GM21717 (cell line): Measurements from ENCODE around the gene ACVRL1.

Experiments
- ATAC-seq: cut with Tn5 transposase; IDR thresholded peaks from one replicate; pipeline ENCODE4 v1.9.1; 2021; ENCODE audit warnings: mild to moderate bottlenecking, moderate library complexity; ENCODE audit not compliant: unreplicated experiment

ACVRL1 gene

DNA sequence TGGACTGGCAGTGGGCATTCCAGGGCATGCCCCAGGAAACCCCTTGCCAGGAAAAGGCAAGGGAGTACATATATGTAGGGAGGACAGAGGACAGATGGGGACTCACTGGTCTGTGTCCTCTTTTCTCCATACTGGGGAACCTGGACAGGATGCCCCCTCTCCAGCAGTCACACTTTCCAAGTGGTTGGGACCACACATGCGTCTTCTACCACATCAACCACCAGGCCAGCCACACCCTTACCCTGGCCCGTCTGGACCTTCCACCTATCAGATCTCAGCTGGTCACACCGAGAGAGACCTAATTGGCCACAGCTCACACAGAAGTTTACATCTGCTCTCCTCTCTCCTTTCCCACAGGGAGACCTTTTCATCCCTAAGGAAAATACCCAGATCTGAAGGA lies 11.1 kb upstream of the ACVRL1 start:
- no peak for ATAC-seq

DNA sequence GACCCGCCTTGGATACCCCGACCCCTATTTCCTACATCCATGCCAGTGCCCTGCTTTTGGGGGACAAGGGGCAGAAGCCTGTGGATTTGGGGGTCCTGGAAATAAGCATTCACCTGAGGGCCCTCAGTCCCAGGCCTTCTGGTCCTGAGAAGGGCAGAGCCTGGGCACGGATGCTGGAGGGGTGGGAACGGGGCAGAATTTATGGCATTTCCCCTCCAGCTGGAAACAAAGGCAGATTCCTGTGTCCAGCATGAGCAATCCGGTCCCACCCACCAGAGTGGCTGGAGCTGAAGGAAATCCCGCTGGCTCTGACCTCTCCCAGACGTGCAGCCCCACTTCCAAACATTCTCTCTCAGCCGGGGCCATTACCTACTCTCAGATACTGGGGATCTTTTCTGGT lies 10.1 kb upstream of the ACVRL1 start:
- ATAC-seq = no peak

DNA sequence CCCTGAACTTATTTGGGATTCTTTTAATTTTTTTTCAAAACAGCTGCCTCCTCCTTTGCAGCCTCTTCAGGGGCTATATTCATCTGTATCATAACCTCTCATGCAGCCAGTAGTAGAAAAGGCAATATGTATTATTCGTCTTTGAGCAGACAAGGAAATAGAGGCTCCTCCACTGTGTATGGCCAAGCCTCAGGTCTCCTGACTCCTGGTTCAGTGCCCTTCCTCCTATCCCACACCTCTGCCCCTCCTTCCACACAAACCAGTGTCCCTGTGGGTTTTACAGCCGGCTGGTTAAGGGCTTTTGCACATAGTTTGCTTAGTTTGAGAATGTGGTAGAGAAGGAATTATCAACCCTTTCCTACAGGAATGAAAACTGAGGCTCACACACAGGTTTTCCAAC lies 8.8 kb upstream of the ACVRL1 start:
- ATAC-seq = no peak

DNA sequence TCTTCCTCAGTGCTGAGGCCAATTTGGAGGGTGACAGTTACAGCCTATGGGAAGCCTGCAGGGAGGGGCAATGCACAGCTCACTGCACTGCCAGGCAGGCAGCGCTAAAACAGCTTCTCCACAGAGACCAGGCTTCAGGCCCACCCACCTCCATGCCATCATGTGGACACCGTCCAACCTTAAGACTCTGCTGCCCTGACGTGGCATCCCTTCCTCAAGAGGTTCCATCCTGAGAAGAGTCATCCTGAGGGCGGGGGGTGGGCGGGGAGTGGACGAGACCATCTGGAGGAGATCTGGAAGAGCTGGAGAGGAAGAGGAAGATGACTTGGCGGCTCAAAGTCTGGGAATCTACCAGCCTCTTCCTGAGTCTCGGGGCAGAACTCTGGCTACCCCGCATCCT lies 8.4 kb upstream of the ACVRL1 start:
- no peak for ATAC-seq

DNA sequence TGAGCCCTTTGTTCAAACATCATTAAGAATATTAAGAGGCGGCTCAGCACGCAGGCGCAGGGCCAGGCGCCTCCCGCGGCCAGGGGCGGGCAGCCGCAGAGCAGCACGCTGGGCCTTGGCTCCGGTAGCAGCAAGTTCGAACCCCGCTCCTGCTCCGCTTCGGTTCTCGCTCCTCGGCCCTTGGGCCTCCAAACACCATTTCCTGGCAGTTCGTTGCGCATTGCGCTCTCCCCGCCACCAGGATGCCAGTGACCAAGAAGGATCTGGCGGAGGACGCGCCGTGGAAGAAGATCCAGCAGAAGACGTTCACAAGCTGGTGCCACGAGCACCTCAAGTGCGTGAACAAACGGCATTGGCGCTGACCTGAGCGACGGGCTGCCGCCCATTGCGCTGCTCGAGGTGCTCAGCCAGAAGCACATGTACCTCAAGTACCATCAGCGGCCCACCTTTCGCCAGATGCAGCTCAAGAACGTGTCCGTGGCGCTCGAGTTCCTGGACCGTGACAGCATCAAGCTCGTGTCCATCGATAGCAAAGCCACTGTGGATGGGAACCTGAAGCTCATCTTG lies 6.9 kb upstream of the ACVRL1 start:
- no peak for ATAC-seq

DNA sequence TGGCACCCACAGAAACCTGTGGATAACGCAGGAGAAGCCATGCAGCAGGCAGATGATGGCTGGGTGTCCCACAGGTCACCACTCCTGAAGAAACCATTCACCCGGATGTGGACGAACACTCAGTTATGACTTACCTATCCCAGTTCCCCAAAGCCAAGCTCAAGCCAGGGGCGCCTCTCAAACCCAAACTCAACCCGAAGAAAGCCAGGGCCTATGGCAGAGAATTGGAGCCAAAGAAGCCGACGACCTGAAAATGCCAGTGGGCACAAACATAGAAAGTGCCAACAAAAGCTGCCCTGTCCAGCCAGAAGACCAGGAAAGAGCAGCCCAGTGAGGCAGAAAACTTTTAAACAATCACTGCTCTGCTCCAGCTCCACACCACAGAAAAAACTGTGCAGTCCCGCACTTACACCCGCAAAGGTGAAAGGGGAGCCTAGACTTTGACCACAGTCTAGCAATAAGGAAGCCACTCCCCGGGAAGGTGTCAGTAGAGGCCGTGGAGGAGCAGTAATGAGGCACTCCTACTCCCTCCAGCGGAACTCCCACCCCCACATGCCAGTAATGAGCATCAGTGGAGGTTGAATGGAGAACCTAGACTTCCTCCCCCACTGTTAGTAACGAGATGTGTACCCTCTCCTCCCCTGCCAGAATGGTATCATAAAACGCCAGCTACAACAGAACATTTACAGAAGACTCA lies 6.0 kb upstream of the ACVRL1 start:
- ATAC-seq = no peak

DNA sequence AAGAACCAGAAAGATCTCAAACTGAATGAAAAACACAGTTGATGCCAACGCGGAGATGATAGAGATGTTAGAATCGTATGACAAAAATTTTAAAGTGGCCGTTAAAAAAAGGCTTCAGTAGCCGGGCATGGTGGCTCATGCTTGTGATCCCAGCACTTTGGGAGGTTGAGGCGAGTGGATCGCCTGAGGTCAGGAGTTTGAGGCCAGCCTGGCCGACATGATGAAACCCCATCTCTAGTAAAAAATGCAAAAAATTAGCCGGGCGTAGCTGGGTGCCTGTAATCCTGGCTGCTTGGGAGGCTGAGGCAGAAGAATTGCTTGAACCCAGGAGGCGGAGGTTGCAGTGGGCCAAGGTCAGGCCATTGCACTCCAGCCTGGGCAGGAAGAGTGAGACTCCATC lies 5.4 kb upstream of the ACVRL1 start:
- no peak for ATAC-seq

DNA sequence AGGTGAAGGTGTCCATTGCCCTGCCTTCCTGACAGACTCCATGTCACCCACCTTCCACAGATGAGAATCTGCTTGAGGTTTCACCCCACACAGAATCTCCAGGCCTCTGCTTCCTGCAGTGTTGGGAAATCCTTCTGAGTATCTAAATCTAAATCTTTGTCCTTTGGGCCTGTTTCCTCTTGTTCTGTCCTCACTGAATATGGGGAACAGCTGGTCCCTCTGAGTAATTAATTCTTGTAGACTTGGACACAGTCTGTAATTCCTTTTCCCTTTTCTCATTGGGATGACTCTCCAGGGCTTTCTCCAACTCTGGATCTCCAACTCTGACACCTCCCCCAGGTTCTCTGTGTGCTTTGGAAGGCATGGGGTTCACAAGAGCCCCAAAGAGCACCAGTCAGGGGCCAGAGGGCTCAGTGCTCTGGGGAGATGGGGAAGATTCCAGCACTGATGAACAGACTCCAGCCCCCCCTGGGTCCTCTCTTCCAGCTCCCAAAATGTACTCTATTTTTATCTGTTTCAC lies 2.3 kb upstream of the ACVRL1 start:
- no peak for ATAC-seq

DNA sequence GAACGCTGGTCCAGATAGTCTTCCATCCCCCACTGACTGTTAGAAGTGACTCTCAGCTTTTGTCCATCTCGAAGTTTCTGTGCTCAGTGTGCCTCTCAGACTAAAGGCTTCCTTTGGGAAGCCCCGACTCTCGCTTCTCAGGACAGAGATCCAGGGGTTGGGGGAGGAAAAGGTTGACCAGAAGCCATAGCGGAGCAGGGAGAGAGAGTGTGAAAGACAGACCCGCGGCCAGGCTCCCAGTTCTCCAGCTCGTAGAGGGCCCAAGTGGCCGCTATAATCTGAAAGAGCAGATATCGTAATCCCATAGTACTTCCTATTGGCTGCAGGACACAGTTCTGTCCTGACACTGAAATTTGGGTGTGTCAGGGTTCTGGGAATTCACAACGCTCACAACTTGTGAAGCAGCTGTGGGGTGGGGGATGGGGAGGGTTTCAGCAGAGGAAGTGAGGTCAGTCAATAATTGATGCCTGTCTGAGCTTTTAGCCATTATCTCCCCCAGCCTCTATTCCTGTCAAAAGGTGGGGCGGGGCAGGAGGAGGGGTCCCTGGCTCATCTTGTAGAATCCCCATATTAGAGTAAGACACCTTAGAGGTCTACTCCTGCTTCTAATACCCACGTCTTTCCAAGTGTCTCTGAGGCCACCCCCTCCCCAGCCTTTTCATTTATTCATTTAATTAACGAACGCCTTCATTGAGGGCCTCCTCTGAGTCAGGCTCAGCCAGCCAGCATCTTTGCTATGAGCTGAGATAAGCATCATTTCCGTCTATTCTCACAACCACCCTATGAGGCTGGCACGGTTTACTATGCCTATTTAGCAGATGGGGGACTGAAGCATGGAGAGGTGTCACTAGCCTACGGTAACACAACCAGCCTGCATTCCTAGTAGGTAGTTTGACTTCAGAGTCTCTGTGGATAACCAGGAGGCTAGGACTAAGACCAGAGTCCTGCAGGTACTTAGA lies 1.6 kb upstream of the ACVRL1 start:
- no peak for ATAC-seq

DNA sequence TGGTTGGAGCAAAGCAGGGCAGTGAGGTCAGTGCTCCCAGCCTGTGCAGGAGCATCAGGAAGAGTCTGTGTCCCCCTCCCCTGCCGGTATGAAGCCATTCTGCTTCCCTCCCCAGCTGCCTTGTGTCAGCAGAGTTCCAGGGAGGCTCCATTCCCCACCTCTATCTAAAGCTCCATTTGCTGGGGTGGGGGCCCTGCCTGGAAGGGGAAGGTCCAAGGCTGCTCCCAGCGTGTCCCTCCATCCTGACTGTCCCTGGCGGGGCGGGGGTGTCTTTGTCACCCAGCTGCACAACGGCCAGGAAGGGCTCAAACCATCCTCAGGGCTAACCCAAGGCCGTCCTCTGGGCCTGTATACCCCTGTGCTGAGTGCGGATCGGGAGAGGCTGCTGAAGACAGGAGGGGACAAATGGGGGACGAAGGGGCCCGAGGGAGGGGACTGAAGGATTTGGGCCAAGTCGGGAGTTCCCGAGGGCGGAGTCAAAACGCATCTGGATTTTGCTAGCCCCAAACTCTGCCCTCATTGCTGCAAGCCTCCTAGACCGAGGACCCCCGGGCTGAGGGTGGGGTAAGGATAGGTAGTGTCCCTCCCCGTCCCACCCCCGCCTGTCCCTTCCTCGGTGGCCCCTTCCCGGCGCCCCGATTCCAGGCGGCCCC lies 748 bp upstream of the ACVRL1 start:
- no peak for ATAC-seq

DNA sequence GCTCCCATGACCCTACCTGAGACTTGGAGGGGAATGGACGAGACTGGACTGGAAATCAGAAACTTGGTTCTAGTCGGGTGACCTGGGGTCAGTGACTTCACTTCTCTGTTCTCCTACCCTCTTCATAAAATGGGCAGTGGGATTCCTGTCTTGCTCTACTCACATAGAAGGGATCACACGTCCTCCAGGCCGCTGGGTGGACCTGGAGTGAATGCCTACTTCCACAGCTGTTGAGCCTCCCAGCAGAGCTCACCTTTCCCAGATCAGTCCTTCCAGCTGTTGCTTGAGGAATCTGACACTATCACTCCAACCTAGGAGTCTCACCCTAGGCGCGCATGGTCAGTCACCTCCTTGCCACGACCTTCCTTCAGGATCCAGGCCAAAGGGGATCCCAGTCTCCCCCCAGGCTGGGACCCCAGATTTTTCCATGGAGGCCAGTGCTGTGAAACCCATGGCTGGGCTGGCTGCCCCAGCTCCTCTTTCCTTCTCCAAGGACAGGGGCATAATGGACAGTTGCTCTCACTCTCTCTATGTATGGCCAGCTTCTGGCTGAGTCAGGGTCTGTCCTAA lies 637 bp downstream of the ACVRL1 start:
- no peak for ATAC-seq

DNA sequence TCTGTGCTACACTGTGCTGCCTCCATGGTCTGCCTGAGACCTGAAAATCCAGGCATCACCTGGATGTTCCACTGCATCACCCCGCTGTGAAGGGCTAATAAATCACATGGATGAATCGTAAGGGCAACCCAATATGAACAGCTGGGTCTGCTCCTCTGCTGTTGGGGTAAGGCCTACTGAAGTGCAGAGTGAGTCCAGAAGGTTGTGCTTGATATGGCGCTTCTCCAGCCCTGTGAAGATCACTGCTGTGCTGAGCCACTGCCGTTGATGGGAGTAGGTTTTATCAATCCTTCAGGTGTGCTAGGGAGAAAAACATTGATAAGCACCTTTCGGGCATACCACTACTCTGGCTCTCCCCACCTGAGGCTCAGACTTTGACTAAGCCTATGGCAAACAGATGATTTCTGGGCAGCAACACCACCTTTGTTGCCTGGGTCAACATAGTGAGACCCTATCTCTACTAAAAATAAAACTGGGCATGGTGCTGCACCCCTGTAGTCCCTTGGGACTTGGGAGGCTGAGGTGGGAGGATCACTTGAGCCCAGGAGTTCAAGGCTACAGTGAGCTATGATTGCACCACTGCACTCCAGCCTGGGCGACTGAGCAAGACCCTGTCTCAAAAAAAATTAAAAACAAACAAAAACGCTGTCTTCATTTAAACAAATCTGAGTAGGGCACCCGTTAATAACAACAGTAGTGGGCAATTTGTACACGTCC lies 1.7 kb downstream of the ACVRL1 start:
- no peak for ATAC-seq

DNA sequence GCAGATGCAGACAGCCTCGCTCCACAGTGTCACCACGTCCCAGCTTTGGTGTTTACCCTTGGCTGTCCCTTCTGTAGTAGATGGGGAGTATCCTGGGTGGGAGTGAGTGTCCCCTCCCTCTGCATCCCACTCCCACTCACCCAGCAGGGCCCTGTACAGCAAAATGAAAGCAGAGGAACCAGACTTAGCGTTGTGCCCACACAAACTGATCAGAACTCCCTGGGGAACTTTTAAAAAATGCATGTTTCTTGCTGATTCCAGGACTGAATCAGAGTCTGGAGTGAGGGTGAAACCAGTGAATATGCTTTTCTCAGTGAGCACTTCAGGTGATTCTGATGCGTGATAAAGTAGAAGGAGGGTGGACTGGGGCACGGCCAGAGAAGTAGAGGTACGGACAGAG lies 2.9 kb downstream of the ACVRL1 start:
- no peak for ATAC-seq

DNA sequence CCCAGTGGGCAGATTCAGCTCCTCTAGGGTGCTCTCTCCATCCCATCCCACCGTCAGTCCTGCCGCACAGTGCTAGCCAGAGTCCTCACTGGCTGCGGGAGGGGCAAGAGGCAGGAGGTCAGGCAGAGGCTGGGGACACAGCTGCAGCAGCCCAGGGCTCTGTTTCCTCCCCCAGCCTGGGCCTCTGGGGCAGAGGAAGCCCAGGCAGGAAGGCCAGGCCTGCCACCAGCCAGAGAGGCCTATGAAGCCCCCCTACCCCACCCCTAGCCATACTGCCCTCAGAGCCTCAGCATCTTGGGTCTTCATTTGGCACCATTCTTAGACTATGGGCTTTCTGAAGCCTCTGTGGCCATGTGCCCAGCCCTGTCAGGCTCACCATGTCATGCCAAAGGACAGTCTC lies 3.4 kb downstream of the ACVRL1 start:
- ATAC-seq = no peak

DNA sequence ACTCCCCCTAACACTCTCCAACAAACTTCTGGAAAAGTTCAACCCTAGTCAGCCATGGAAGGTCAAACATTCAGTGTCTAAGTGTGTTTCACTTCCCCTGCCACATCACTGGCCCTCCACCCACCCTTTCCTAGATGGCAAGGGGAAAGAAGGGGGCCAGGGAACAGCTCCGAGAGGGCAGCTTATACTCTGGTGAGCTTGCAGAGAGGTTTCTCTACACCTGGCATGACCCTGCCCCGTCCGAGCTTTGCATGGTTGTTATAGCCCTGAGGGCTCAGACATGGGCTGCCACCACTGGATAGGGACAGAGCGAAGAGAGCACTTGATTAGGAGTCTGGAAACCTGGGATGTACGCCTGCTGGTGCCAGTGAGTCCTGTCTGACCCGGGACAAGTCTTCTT lies 4.0 kb downstream of the ACVRL1 start:
- ATAC-seq = no peak

DNA sequence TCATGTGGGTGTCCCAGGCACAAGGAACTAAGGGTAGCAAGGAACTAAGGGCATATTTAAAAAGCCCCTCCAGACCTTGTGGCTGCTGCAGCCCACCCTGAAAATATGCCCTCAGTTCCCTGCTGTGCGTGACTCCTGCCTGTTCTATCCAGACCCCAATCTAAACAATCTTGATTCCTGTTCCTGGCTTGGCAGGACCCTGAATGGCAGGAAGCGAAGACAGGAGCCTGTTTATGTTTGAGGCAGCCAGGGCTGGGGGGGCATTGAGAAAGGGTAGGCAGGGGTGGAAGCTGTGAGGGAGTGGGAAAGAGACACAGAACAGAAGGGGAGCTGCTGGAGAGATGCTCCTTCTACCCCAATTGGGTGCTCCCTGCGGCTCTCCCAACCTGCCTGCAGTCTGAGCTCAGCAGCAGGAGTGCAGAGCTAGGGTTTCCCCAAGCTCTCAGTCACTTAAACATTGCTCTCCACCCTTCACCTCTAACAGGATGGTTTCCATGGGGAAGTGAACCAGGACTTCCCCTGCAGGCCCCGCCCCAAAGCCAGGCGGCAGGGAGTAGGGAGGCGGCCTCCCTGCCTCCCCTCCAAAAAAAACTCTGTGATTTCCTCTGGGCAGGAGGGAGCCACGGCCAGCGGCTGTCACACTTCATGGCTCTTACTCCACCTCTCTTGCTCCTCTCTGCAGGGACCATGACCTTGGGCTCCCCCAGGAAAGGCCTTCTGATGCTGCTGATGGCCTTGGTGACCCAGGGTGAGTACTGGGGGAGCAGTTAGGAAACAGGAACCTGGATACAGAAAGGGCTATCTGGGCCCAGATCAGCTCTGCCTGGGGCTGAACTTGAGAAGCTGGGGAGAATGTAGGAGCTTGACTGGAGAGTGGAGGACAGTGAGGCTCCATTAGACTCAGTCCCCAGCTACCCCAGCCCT lies 4.7 kb downstream of the ACVRL1 start:
- no peak for ATAC-seq

DNA sequence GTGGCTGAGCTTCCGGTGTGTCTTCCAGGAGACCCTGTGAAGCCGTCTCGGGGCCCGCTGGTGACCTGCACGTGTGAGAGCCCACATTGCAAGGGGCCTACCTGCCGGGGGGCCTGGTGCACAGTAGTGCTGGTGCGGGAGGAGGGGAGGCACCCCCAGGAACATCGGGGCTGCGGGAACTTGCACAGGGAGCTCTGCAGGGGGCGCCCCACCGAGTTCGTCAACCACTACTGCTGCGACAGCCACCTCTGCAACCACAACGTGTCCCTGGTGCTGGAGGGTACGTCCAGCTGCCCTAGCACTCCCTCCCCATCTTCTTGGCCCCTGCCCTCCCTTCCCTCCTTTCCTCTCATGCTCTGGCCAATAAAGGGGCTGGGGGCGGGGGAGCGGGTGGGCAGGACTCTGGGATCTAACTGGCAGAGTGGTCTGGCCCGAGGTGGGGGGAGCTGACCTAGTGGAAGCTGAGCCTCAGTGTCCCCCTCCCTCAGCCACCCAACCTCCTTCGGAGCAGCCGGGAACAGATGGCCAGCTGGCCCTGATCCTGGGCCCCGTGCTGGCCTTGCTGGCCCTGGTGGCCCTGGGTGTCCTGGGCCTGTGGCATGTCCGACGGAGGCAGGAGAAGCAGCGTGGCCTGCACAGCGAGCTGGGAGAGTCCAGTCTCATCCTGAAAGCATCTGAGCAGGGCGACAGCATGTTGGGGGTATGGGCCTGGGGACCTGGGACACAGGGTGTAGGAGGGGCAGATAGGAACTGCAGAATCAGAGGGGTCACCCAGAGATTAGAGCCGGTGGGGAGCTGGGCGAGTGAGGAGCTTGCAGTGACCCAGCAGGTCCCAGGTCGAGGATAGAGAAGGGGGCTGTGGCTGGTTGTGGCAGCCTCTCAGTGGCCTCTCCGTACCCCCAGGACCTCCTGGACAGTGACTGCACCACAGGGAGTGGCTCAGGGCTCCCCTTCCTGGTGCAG lies 6.0 kb downstream of the ACVRL1 start:
- no peak for ATAC-seq
